Thyroid gland (tissue), 4 donors: Measurements from ENCODE around the gene WNT2.

Experiments used
- CTCF ChIP-seq, 6 experiments: fragments of 200-600 bp in 3 of 6; fragments of 450-650 bp in 3 of 6; sonication (generic) in 3 of 6; IDR thresholded peaks; one replicate each; pipeline ENCODE4 v1.5.1; 2016 to 2019; ENCODE audit warnings: antibody characterized with exemption in 6 of 6, mild to moderate bottlenecking in 2 of 6, inconsistent platforms in 1 of 6, moderate library complexity in 1 of 6
- POLR2A ChIP-seq, 2 donors: fragments of 450-650 bp; IDR thresholded peaks; one replicate each; pipeline ENCODE4 v1.6.1; 2017; ENCODE audit warnings: antibody characterized with exemption in 2 of 2, mild to moderate bottlenecking in 2 of 2, moderate library complexity in 1 of 2

GRCh38 chr7:117283371-117283770 is 39.5 kb downstream of the WNT2 start:
- TF ChIP-seq CTCF (IDR thresholded peaks at IDR 0.05): no peak
- TF ChIP-seq POLR2A (IDR thresholded peaks at IDR 0.05): no peak
